WTC11 (cell line): ENCODE data around the gene ABLIM2. TPM values are rescaled to one million over a fixed set of nuclear protein-coding genes. Genes with fewer than 3 reads are reported as not detected.

Experiments used
- ATAC-seq: fragments of 200-7000 bp; cut with Tn5 transposase; 2 replicates; pipeline ENCODE4 v1.10.0; 2021; ENCODE audit warnings: mild to moderate bottlenecking, moderate library complexity
- CTCF ChIA-PET: fragments of 300-600 bp; sonication (Branson Sonifier 250); formaldehyde crosslinking; loops from one replicate; lab custom pipeline; 2021; ENCODE audit warnings: antibody characterized with exemption; lab: Charles Lee
- POLR2A ChIA-PET: fragments of 350-600 bp; sonication (Branson Sonifier 250); formaldehyde crosslinking; loops from one replicate; lab custom pipeline; 2021; ENCODE audit warnings: antibody characterized with exemption; lab: Charles Lee
- DNase-seq: peaks from one replicate; pipeline ENCODE4 v3.0.0; 2021; ENCODE audit warnings: low spot score
- H3K27ac Mint-ChIP-seq: 2 replicates; pipeline ENCODE4 v1.8.0; 2021; ENCODE audit warnings: mixed read lengths
- H3K27me3 Mint-ChIP-seq: 2 replicates; pipeline ENCODE4 v1.8.0; 2021; ENCODE audit warnings: low read depth, mild to moderate bottlenecking, moderate library complexity, mixed read lengths
- H3K36me3 Mint-ChIP-seq: 2 replicates; pipeline ENCODE4 v1.8.0; 2021; ENCODE audit warnings: mixed read lengths
- H3K4me1 Mint-ChIP-seq: 2 replicates; pipeline ENCODE4 v1.8.0; 2022; ENCODE audit warnings: mixed read lengths
- H3K4me3 Mint-ChIP-seq: 2 replicates; pipeline ENCODE4 v1.8.0; 2021; ENCODE audit warnings: mild to moderate bottlenecking, moderate library complexity, mixed read lengths
- H3K9me3 Mint-ChIP-seq: 2 replicates; pipeline ENCODE4 v1.8.0; 2021; ENCODE audit warnings: mixed read lengths
- CREM ChIP-seq: sonication (generic); formaldehyde crosslinking; IDR thresholded peaks from 2 replicates; pipeline ENCODE4 v1.8.1; 2022; ENCODE audit warnings: mild to moderate bottlenecking, missing genetic modification reagents, moderate library complexity
- ESRRA ChIP-seq: sonication (generic); formaldehyde crosslinking; IDR thresholded peaks from 2 replicates; pipeline ENCODE4 v1.8.1; 2022; ENCODE audit warnings: mild to moderate bottlenecking, missing genetic modification reagents, borderline replicate concordance
- FOXK1 ChIP-seq: sonication (generic); formaldehyde crosslinking; IDR thresholded peaks from 2 replicates; pipeline ENCODE4 v1.8.0; 2022; ENCODE audit warnings: mild to moderate bottlenecking, moderate library complexity, missing genetic modification reagents
- FOXP4 ChIP-seq: sonication (generic); formaldehyde crosslinking; IDR thresholded peaks from 2 replicates; pipeline ENCODE4 v1.8.0; 2022; ENCODE audit warnings: mild to moderate bottlenecking, missing genetic modification reagents
- OVOL2 ChIP-seq: fragments of 250-450 bp; sonication (Bioruptor Pico); IDR thresholded peaks from 2 replicates; pipeline ENCODE4 v1.9.0; 2021; ENCODE audit warnings: mild to moderate bottlenecking, borderline replicate concordance
- RELA ChIP-seq: sonication (generic); formaldehyde crosslinking; IDR thresholded peaks from 2 replicates; pipeline ENCODE4 v1.8.1; 2022; ENCODE audit warnings: missing genetic modification reagents, mild to moderate bottlenecking, borderline replicate concordance
- SP1 ChIP-seq: sonication (generic); formaldehyde crosslinking; conservative IDR thresholded peaks from 2 replicates; pipeline ENCODE4 v1.8.1; 2022; ENCODE audit warnings: missing genetic modification reagents
- TEAD1 ChIP-seq: sonication (generic); formaldehyde crosslinking; IDR thresholded peaks from 2 replicates; pipeline ENCODE4 v1.8.0; 2022; ENCODE audit warnings: mild to moderate bottlenecking, missing genetic modification reagents
- TP53 ChIP-seq: sonication (generic); formaldehyde crosslinking; IDR thresholded peaks from 2 replicates; pipeline ENCODE4 v1.8.1; 2023; ENCODE audit warnings: mild to moderate bottlenecking, missing genetic modification reagents
- ZBTB21 ChIP-seq: sonication (generic); formaldehyde crosslinking; IDR thresholded peaks from 2 replicates; pipeline ENCODE4 v1.8.1; 2023; ENCODE audit warnings: mild to moderate bottlenecking, missing genetic modification reagents, borderline replicate concordance
- ZNF232 ChIP-seq: sonication (generic); formaldehyde crosslinking; IDR thresholded peaks from 2 replicates; pipeline ENCODE4 v1.8.0; 2022; ENCODE audit warnings: mild to moderate bottlenecking, missing genetic modification reagents
- ZNF317 ChIP-seq: sonication (generic); formaldehyde crosslinking; IDR thresholded peaks from 2 replicates; pipeline ENCODE4 v1.8.1; 2023; ENCODE audit warnings: low read depth, mild to moderate bottlenecking, moderate library complexity, missing genetic modification reagents, borderline replicate concordance
- ZNF396 ChIP-seq: fragments of 250-450 bp; sonication (Bioruptor Pico); IDR thresholded peaks from 2 replicates; pipeline ENCODE4 v1.8.0; 2021; ENCODE audit warnings: mild to moderate bottlenecking, moderate library complexity, borderline replicate concordance
- ZNF423 ChIP-seq: fragments of 250-450 bp; sonication (Bioruptor Pico); IDR thresholded peaks from 2 replicates; pipeline ENCODE4 v2.1.2; 2022; ENCODE audit warnings: mild to moderate bottlenecking, moderate library complexity
- ZNF532 ChIP-seq: fragments of 250-450 bp; sonication (Bioruptor Pico); IDR thresholded peaks from 2 replicates; pipeline ENCODE4 v1.9.0; 2021; ENCODE audit warnings: mild to moderate bottlenecking, borderline replicate concordance
- ZSCAN18 ChIP-seq: fragments of 250-450 bp; sonication (Bioruptor Pico); IDR thresholded peaks from 2 replicates; pipeline ENCODE4 v2.1.2; 2022; ENCODE audit warnings: mild to moderate bottlenecking, moderate library complexity
- total RNA-seq: library from RNA; stranded (reverse); gene quantifications from 3 replicates; pipeline ENCODE4 v1.2.3, GENCODE V29; 2021
- TF ChIP-seq, protein P1 (sequence below): sonication (generic); formaldehyde crosslinking; IDR thresholded peaks from 2 replicates; pipeline ENCODE4 v1.8.0; 2022; ENCODE audit warnings: mild to moderate bottlenecking, missing genetic modification reagents

ABLIM2 gene
- total RNA-seq, 1 experiment from 2014 or later, result 2.6 TPM

- peak; percentile 94 for DNase-seq
- peak; percentile 91 for ATAC-seq
- Mint-ChIP-seq H3K4me3 (peak within 1 kb of the TSS; percentile 77), H3K27ac (no peak within 1 kb of the TSS), H3K9me3 (no peaks in the 10 kb centered on the region), H3K36me3 (no peaks in the 10 kb centered on the region)
- CTCF ChIA-PET, result interaction anchor here (0.5 to 6.8 kb wide), 15 partner anchors 10 to 327 kb away, joined by 3 to 74 read pairs (median 5); no protein-coding TSS in a partner anchor
- POLR2A ChIA-PET, result interaction anchor here (0.5 to 1.6 kb wide), 3 partner anchors 9 to 112 kb away, joined by 4 to 5 read pairs (median 4); no protein-coding TSS in a partner anchor
- TF ChIP-seq RELA (CRISPR knock-in tag) (no peak), CREM (CRISPR knock-in tag) (peak; percentile 32; the same call in 1 of the 2 replicates), SP1 (CRISPR knock-in tag) (peak; percentile 83), ZNF317 (CRISPR knock-in tag) (peak; percentile 69; the same call in 1 of the 2 replicates), FOXP4 (CRISPR knock-in tag) (peak; percentile 56), ZNF232 (CRISPR knock-in tag) (0 out of 2 replicates have a peak, but pooled peaks have one; percentile 1), ZBTB21 (CRISPR knock-in tag) (0 out of 2 replicates have a peak, but pooled peaks have one; percentile 17), TP53 (peak; percentile 61; the same call in 1 of the 2 replicates), ZSCAN18 (no peak)
- TF ChIP-seq, all 79 proteins: peak for 7
- Mint-ChIP-seq H3K27me3 (peaks cover 5% of the 10 kb centered on the region), H3K4me1 (peaks cover 47% of the 10 kb centered on the region)
Observed at GRCh38 chr4:7939377-7940108, 219.1 kb downstream of the ABLIM2 start, which contains the start of gene AFAP1. AFAP1 (minus strand) TSS chr4:7939861; CDS start chr4:7872078, 67,783 bp downstream.

GRCh38 chr4:7938609-7939376 lies 219.8 kb downstream of the ABLIM2 start:
- POLR2A ChIA-PET, result interaction anchor here (0.6 to 0.8 kb wide), 2 partner anchors 9 to 102 kb away, joined by 3 to 4 read pairs; no protein-coding TSS in a partner anchor
- H3K4me1 Mint-ChIP-seq, result peaks cover 47% of the 10 kb centered on the region
- H3K27me3 Mint-ChIP-seq, result peaks cover 5% of the 10 kb centered on the region
- 0 out of 2 replicates have a peak, but pooled peaks have one; percentile 29 for TF ChIP-seq FOXK1 (CRISPR knock-in tag)
- no peak for TF ChIP-seq OVOL2 (CRISPR knock-in tag)
- TF ChIP-seq ESRRA (CRISPR knock-in tag), result no peak
- no peak for TF ChIP-seq TEAD1 (CRISPR knock-in tag)
- TF ChIP-seq ZNF423 (CRISPR knock-in tag), result 0 out of 2 replicates have a peak, but pooled peaks have one; percentile 24
- TF ChIP-seq ZNF396 (CRISPR knock-in tag), result no peak
- TF ChIP-seq, all 79 proteins: peak for 2
- CTCF ChIA-PET, result interaction anchor here (0.6 to 6.8 kb wide), 20 partner anchors 9 to 177 kb away, joined by 3 to 74 read pairs (median 5); no protein-coding TSS in a partner anchor
- no peaks in the 10 kb centered on the region for H3K9me3 Mint-ChIP-seq
- peak; percentile 36 for DNase-seq
- peak; percentile 12; the same call in 1 of the 2 replicates for ATAC-seq
- H3K36me3 Mint-ChIP-seq, result peaks cover 2% of the 10 kb centered on the region; the same call in 1 of the 2 replicates
- peak overlapping the region; percentile 77 for H3K4me3 Mint-ChIP-seq
- peak overlapping the region; percentile 91; the same call in 1 of the 2 replicates for H3K27ac Mint-ChIP-seq

DNA sequence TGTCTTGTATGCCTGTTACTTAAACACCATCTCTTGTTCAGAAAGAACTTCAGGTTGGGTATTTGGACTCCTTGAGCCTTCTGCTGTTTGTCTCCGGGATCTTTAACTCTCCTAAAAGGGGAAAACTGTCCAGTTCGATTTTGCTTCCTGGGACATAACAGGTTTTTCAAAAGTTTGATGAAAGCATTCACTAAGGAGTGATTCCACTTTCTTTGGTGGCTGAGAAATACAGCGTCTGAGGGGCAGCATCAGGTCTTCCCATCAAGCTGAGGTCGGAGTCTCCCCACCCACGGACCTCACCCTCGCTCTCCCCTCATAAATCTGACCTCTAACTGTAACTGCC lies 220.4 kb downstream of the ABLIM2 start:
- Mint-ChIP-seq H3K27me3 (peaks cover 5% of the 10 kb centered on the region), H3K36me3 (peaks cover 6% of the 10 kb centered on the region; the same call in 1 of the 2 replicates), H3K4me1 (peaks cover 47% of the 10 kb centered on the region), H3K4me3 (peak overlapping the region; percentile 77), H3K9me3 (no peaks in the 10 kb centered on the region), H3K27ac (peak overlapping the region; percentile 91; the same call in 1 of the 2 replicates)
- ATAC-seq, result no peak
- ChIA-PET POLR2A (no interaction called here), CTCF (interaction anchor here (0.7 to 6.8 kb wide), 15 partner anchors 8 to 177 kb away, joined by 3 to 74 read pairs (median 5); no protein-coding TSS in a partner anchor)
- no peak for DNase-seq
- TF ChIP-seq, protein P1, sequence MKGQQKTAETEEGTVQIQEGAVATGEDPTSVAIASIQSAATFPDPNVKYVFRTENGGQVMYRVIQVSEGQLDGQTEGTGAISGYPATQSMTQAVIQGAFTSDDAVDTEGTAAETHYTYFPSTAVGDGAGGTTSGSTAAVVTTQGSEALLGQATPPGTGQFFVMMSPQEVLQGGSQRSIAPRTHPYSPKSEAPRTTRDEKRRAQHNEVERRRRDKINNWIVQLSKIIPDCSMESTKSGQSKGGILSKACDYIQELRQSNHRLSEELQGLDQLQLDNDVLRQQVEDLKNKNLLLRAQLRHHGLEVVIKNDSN (CRISPR knock-in tag), result no peak
- TF ChIP-seq ZNF532 (CRISPR knock-in tag), result no peak
- TF ChIP-seq CREM (CRISPR knock-in tag), result no peak
- no peak for TF ChIP-seq SP1 (CRISPR knock-in tag)
- no peak for TF ChIP-seq FOXK1 (CRISPR knock-in tag)
